Heart left ventricle (tissue), 16 donors: ENCODE measurements around the gene B4GALNT4. TPM values are rescaled to one million over a fixed set of nuclear protein-coding genes. Genes with fewer than 3 reads are reported as not detected.

ENCODE experiments used
- ATAC-seq, 4 donors: fragments of 200-7000 bp; cut with Tn5 transposase; one replicate each; pipeline ENCODE4 v1.9.1; 2020 to 2022; ENCODE audit warnings: moderate library complexity in 4 of 4, mild to moderate bottlenecking in 3 of 4, moderate number of reproducible peaks in 1 of 4
- DNase-seq, 5 donors: peaks; one replicate each; pipeline ENCODE4 v3.0.0-alpha.2; 2020
- H3K27ac ChIP-seq, 12 donors: fragments of 200-600 bp; sonication (generic) in 4 of 12; one replicate each; pipeline versions ENCODE4 v1.5.0 to v1.8.0; 2016 to 2022; ENCODE audit warnings: mild to moderate bottlenecking in 2 of 12
- H3K27me3 ChIP-seq, 9 donors: fragments of 200-600 bp; sonication (generic) in 2 of 9; one replicate each; pipeline versions ENCODE4 v1.5.1 to v1.8.0; 2016 to 2022; ENCODE audit warnings: mild to moderate bottlenecking in 3 of 9
- H3K36me3 ChIP-seq, 9 donors: fragments of 200-600 bp; sonication (generic) in 2 of 9; one replicate each; pipeline versions ENCODE4 v1.5.0 to v1.8.0; 2018 to 2022; ENCODE audit warnings: mild to moderate bottlenecking in 2 of 9
- H3K4me1 ChIP-seq, 12 donors: fragments of 200-600 bp; sonication (generic) in 4 of 12; one replicate each; pipeline versions ENCODE4 v1.5.0 to v1.8.0; 2016 to 2022; ENCODE audit warnings: mild to moderate bottlenecking in 3 of 12
- H3K4me3 ChIP-seq, 12 donors: fragments of 200-600 bp; sonication (generic) in 4 of 12; one replicate each; pipeline versions ENCODE4 v1.5.0 to v1.8.0; 2017 to 2022; ENCODE audit warnings: mild to moderate bottlenecking in 9 of 12, moderate library complexity in 4 of 12
- H3K9me3 ChIP-seq, 12 donors: fragments of 200-600 bp; sonication (generic) in 4 of 12; one replicate each; pipeline versions ENCODE4 v1.5.0 to v1.8.0; 2016 to 2022; ENCODE audit warnings: mild to moderate bottlenecking in 1 of 12
- POLR2A ChIP-seq, 2 donors: fragments of 450-650 bp; IDR thresholded peaks; one replicate each; pipeline ENCODE4 v1.6.1; 2017; ENCODE audit warnings: antibody characterized with exemption in 2 of 2, mild to moderate bottlenecking in 2 of 2, moderate library complexity in 2 of 2
- WGBS, 4 donors: extraction: QIAGEN DNeasy Blood & Tissue Kit in 2 of 4; methylation state at CpG; one replicate each; pipeline versions ENCODE4 v1.1.5 to v1.1.7; 2013 to 2018; 5-methylcytosine and 5-hydroxymethylcytosine counted together
- intact Hi-C, 10 donors: fragments of 100-400 bp; cut with DNase I; formaldehyde crosslinking; loops; one replicate each; pipeline versions ENCODE4 v1.11.1 to v1.14.2; 2022
- polyA plus RNA-seq, 2 donors: library from polyadenylated mRNA; stranded (reverse); fragments of 200-250 nt; gene quantifications; one replicate each; pipeline ENCODE4 v1.2.3, GENCODE V29; 2013
- total RNA-seq, 9 donors: library from RNA; depleted of rRNA in 2 of 9; stranded (reverse); fragments of >200 nt in 2 of 9; fragmentation: NEBNext Ultra II Directional in 3 of 9; extraction: Animal tissue kit (Norgen Biotek cat#: 25700) in 3 of 9; gene quantifications; one replicate each; pipeline versions ENCODE4 v1.1.0 to v1.2.4, GENCODE V29; 2016 to 2023
- TF ChIP-seq, protein P1 (sequence below), 12 donors: fragments of 200-600 bp; sonication (generic) in 4 of 12; IDR thresholded peaks; one replicate each; pipeline versions ENCODE4 v1.5.0 to v1.8.0; 2018 to 2022; ENCODE audit warnings: antibody characterized with exemption in 12 of 12, mild to moderate bottlenecking in 5 of 12
- donor health status: ischemic (EF 13 %, LVEDD 7.1; RV severe dilation, severe dysfunction).
- donor health status: healthy with polysubstance abuse.
- donor health status: DM: no; HTN: yes; CAD: no.
- donor health status: DM: no; HTN: no; CAD: no.
- donor health status: ischemic (EF 25% LVEDD 6.9; RV normal size, moderate dysfunction).
- donor health status: ischemic (EF 25% LVEDD 5.7; RV mildly dilated, moderate dysfunction).
- donor health status: healthy.
- donor health status: DM: yes; HTN: yes; CAD: no.
- donor health status: ischemic (EF 35%, LVEDD 5.7; RV mildly dilated, moderate dysfunction).
- donor health status: nonischemic (EF 11% LVEDD 7.7; RV severe dilation, severe dysfunction).
- donor health status: DM: yes; HTN: yes; CAD: no.
- donor health status: PGD.
- donor health status: ischemic (EF 29% LVEDD 5.4; RV normal size, mild dysfunction).
- donor health status: nonischemic (EF 23%, LVEDD 6.1; RV moderate dilation, normal function).

Gene B4GALNT4
- total and polyA plus RNA-seq, 11 donors: 0.28 to 1.9 (median 0.68) TPM; not detected in 2

DNA sequence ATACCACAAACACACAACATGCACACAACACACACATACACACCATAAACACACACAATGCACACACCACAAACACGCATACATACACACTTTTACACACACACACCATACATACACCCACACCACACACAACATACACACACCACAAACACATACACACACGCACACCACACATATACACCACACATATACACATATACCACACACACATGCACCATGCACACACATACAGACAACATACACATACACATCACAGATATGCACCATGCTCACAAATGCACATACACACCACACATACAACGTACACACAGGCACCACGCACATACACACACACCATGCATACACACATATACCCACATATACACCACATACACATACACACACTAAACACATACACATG, 11.7 kb upstream of the B4GALNT4 start:
- no peak overlapping the region for H3K27ac ChIP-seq
- peaks cover 0 to 9% (median 0%) of the 10 kb centered on the region in 9 donors for H3K27me3 ChIP-seq
- 85 to 97% (median 96%) methylated on average over 4 of the region's 4 CpGs for WGBS, 4 donors
- H3K4me3 ChIP-seq: no peak overlapping the region
- H3K36me3 ChIP-seq: no peaks in the 10 kb centered on the region
- TF ChIP-seq, protein P1, sequence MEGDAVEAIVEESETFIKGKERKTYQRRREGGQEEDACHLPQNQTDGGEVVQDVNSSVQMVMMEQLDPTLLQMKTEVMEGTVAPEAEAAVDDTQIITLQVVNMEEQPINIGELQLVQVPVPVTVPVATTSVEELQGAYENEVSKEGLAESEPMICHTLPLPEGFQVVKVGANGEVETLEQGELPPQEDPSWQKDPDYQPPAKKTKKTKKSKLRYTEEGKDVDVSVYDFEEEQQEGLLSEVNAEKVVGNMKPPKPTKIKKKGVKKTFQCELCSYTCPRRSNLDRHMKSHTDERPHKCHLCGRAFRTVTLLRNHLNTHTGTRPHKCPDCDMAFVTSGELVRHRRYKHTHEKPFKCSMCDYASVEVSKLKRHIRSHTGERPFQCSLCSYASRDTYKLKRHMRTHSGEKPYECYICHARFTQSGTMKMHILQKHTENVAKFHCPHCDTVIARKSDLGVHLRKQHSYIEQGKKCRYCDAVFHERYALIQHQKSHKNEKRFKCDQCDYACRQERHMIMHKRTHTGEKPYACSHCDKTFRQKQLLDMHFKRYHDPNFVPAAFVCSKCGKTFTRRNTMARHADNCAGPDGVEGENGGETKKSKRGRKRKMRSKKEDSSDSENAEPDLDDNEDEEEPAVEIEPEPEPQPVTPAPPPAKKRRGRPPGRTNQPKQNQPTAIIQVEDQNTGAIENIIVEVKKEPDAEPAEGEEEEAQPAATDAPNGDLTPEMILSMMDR (IDR thresholded peaks at IDR 0.05): no peak
- TF ChIP-seq POLR2A (IDR thresholded peaks at IDR 0.05): no peak
- H3K4me1 ChIP-seq: peaks cover 5 to 36% (median 28%) of the 10 kb centered on the region in 12 donors
- H3K9me3 ChIP-seq: peaks cover 0 to 18% (median 0%) of the 10 kb centered on the region in 12 donors
- ATAC-seq (no peak), DNase-seq (no peak)
- intact Hi-C loops: loop anchor here in 8 of 10 donors (5.0 to 10.0 kb wide), 6 partner anchors 45 to 447 kb away; partner anchors contain the start of genes IFITM2 (in 4 of the 8), BET1L (in 2 of the 8), RIC8A (in 2 of the 8) and IFITM1 (in 1 of the 8)

- H3K36me3 ChIP-seq: no peaks in the 10 kb centered on the region
- ATAC-seq (no peak), DNase-seq (no peak)
- intact Hi-C loops: loop anchor here in 8 of 10 donors (5.0 to 10.0 kb wide), 6 partner anchors 46 to 447 kb away; partner anchors contain the start of genes IFITM2 (in 4 of the 8), BET1L (in 2 of the 8), RIC8A (in 2 of the 8) and IFITM1 (in 1 of the 8)
- 52 to 73% (median 63%) methylated on average over 27 to 34 of the region's 34 CpGs for WGBS, 4 donors
- no peak overlapping the region for H3K4me3 ChIP-seq
- peaks cover 0 to 9% (median 0%) of the 10 kb centered on the region in 9 donors for H3K27me3 ChIP-seq
- H3K9me3 ChIP-seq: peaks cover 0 to 18% (median 0%) of the 10 kb centered on the region in 12 donors
- H3K4me1 ChIP-seq: peaks cover 0 to 29% (median 23%) of the 10 kb centered on the region in 12 donors
- TF ChIP-seq, protein P1 (IDR thresholded peaks at IDR 0.05): no peak
- no peak for TF ChIP-seq POLR2A (IDR thresholded peaks at IDR 0.05)
- H3K27ac ChIP-seq: no peak overlapping the region
Measured at GRCh38 chr11:358129-358800, 11.0 kb upstream of the B4GALNT4 start.

GRCh38 chr11:359181-359714, 10.1 kb upstream of the B4GALNT4 start:
- DNase-seq (no peak), ATAC-seq (no peak)
- no peak for TF ChIP-seq POLR2A (IDR thresholded peaks at IDR 0.05)
- TF ChIP-seq, protein P1 (IDR thresholded peaks at IDR 0.05): no peak
- whole genome bisulfite sequencing, 4 donors: 72 to 79% (median 77%) methylated on average over 5 of the region's 5 CpGs
- peaks cover 0 to 18% (median 0%) of the 10 kb centered on the region in 12 donors for H3K9me3 ChIP-seq
- H3K4me1 ChIP-seq: peaks cover 0 to 19% (median 13%) of the 10 kb centered on the region in 12 donors
- no peak overlapping the region for H3K4me3 ChIP-seq
- no peak overlapping the region for H3K27ac ChIP-seq
- H3K27me3 ChIP-seq: peaks cover 0 to 14% (median 2%) of the 10 kb centered on the region in 9 donors
- intact Hi-C loops: loop anchor here in 8 of 10 donors (5.0 to 10.0 kb wide), 6 partner anchors 47 to 446 kb away; partner anchors contain the start of genes IFITM2 (in 4 of the 8), BET1L (in 2 of the 8), RIC8A (in 2 of the 8) and IFITM1 (in 1 of the 8)
- H3K36me3 ChIP-seq: no peaks in the 10 kb centered on the region
